Activated naive CD8-positive, alpha-beta T cell treated with anti-CD3 and anti-CD28 coated beads for 36 hours (primary cell): ENCODE measurements around the gene TBXAS1. TPM values are rescaled to one million over a fixed set of nuclear protein-coding genes. Genes with fewer than 3 reads are reported as not detected.

Source experiments
- DNase-seq: peaks from one replicate; pipeline ENCODE4 v3.0.0; 2021
- H3K27ac Mint-ChIP-seq: one replicate; pipeline ENCODE4 v1.8.0; 2022; ENCODE audit warnings: mild to moderate bottlenecking, moderate library complexity, mixed read lengths
- H3K27me3 Mint-ChIP-seq: one replicate; pipeline ENCODE4 v1.8.0; 2022; ENCODE audit warnings: mild to moderate bottlenecking, mixed read lengths
- H3K36me3 Mint-ChIP-seq: one replicate; pipeline ENCODE4 v1.8.0; 2021; ENCODE audit warnings: mild to moderate bottlenecking, mixed read lengths
- H3K4me1 Mint-ChIP-seq: one replicate; pipeline ENCODE4 v1.8.0; 2021; ENCODE audit warnings: mixed read lengths
- H3K4me3 Mint-ChIP-seq: one replicate; pipeline ENCODE4 v1.8.0; 2022; ENCODE audit warnings: mild to moderate bottlenecking, moderate library complexity, mixed read lengths
- H3K9me3 Mint-ChIP-seq: one replicate; pipeline ENCODE4 v1.8.0; 2022; ENCODE audit warnings: mixed read lengths
- total RNA-seq, 2 experiments: library from RNA; stranded (reverse); gene quantifications; one replicate each; pipeline ENCODE4 v1.2.3, GENCODE V29; 2021

TBXAS1 gene
- total RNA-seq, 2 experiments from 2014 or later: 1.5 to 1.8 TPM

GRCh38 chr7:140004672-140005071, 175.6 kb downstream of the TBXAS1 start:
- Mint-ChIP-seq H3K9me3 (no peaks in the 10 kb centered on the region), H3K4me1 (no peaks in the 10 kb centered on the region), H3K27me3 (no peaks in the 10 kb centered on the region), H3K4me3 (no peak overlapping the region), H3K27ac (no peak overlapping the region), H3K36me3 (no peaks in the 10 kb centered on the region)
- no peak for DNase-seq

DNA sequence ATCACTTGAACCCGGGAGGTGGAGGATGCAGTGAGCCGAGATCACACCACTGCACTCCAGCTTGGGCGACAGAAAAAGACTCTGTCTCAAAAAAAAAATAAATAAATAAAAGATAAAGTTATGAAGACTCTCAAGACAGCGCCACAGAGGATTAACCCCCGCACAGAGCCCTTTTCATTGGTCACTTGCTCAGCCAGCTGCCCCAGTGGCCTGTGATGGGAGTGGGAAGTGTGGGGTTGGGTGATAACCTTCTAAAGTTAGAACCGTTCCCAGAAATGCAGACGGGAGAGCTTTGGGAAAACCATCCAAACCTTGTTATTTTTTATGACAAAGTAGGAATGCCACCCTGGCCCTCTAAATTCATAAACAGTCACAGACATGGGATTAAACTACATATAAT, 176.3 kb downstream of the TBXAS1 start:
- no peaks in the 10 kb centered on the region for H3K9me3 Mint-ChIP-seq
- H3K4me1 Mint-ChIP-seq: no peaks in the 10 kb centered on the region
- H3K27me3 Mint-ChIP-seq: no peaks in the 10 kb centered on the region
- no peak for DNase-seq
- no peak overlapping the region for H3K27ac Mint-ChIP-seq
- H3K36me3 Mint-ChIP-seq: no peaks in the 10 kb centered on the region
- H3K4me3 Mint-ChIP-seq: no peak overlapping the region

- H3K9me3 Mint-ChIP-seq: no peaks in the 10 kb centered on the region
Observed at GRCh38 chr7:140005754-140006503, 176.9 kb downstream of the TBXAS1 start.

DNA sequence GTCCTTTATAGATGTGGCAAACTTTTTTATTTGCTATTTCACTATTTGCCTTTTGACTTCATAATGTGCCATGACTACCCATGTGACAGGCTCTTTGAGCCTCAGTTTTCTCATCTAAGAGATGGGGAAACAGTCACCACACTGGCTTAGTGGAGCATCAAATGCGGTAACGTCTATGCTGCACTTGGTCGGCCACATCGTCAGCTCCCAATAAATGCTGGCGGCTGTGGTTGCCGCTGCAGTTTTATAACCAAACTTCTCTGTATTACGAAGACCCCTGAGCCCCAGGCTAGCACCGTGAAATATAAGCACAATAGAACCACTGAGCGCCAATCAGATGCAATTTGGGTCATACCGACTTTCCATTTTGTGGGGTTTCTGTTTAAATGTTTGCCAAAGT, 177.5 kb downstream of the TBXAS1 start:
- Mint-ChIP-seq H3K27ac (no peak overlapping the region), H3K9me3 (no peaks in the 10 kb centered on the region), H3K27me3 (no peaks in the 10 kb centered on the region), H3K4me1 (no peaks in the 10 kb centered on the region), H3K36me3 (no peaks in the 10 kb centered on the region), H3K4me3 (no peak overlapping the region)
- DNase-seq: no peak

More at GRCh38 chr7:140005754-140006503, 176.9 kb downstream of the TBXAS1 start:
- no peaks in the 10 kb centered on the region for H3K36me3 Mint-ChIP-seq
- H3K27ac Mint-ChIP-seq: no peak overlapping the region
- DNase-seq: no peak
- H3K4me1 Mint-ChIP-seq: no peaks in the 10 kb centered on the region
- H3K4me3 Mint-ChIP-seq: no peak overlapping the region
- no peaks in the 10 kb centered on the region for H3K27me3 Mint-ChIP-seq

DNA sequence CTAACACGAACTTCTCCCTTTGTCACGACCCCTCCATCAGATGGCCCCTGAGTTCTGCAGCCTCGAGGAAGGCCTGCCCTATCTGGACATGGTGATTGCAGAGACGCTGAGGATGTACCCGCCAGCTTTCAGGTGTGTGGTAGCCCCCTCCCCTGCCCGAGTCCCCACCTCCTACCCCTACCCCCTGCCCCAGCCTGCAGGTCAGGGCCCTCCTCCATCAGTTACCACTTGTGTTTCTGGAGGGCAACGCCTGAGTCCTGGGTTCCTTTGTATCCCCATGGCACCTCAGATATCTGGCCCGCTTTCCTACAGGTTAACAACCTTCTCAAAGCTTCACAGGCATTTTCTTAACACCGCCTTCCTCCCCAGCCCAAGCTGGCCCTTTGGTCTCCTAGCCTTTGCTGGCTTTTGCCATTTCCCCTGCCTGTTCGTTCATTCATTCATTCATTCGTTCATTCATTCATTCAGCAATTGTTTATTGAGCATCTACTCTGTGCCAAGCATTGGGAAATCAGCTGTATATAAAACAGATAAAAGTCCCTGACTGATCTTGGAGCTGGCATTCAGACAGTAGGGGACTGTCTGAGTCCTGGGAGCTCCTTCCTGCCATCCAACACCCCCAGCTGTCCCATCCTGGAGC, 178.1 kb downstream of the TBXAS1 start:
- Mint-ChIP-seq H3K9me3 (no peaks in the 10 kb centered on the region), H3K36me3 (no peaks in the 10 kb centered on the region), H3K4me1 (no peaks in the 10 kb centered on the region), H3K27me3 (no peaks in the 10 kb centered on the region), H3K4me3 (no peak overlapping the region), H3K27ac (no peak overlapping the region)
- no peak for DNase-seq

DNA sequence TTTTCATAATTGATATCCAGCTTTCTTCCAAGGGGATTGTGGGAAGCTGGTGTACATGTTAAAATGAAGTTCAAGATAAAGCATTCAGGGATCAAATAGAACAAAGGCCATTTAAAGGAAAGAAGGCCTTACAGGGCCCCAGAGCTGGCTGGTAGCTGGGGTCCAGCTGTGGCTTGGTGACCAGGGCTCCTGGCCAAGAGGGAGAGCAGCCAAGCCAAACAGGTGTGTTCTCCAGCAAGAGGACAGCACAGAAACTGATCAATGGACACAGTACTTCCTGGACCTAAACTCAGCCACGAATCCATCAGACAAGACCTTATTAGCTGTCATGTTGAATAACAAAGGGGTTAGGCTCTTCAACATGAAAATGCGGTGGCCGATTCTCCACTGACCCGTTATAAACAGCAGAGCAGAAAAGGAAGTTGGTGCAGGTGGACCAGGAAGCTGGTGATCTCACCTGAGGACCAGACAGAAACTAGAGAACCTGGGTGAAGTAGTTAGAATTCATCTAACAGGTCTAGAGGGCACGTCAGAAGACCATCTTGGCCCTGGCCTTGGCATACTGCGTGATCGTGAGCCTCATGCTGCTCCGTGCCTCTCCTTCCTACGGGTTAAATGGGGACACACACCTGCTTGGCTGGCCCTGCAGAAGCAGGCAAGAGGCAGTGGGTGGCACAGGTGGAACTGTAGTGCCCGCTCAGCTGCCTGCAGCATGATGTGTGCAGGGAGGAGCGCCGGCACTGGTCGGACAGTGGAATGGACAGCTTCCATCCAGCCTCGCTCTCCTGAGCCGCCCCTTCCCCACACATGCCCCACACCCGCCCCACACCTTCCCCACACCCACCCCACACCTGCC, 179.9 kb downstream of the TBXAS1 start:
- H3K36me3 Mint-ChIP-seq: no peaks in the 10 kb centered on the region
- no peak overlapping the region for H3K27ac Mint-ChIP-seq
- H3K9me3 Mint-ChIP-seq: no peaks in the 10 kb centered on the region
- DNase-seq: no peak
- H3K4me1 Mint-ChIP-seq: no peaks in the 10 kb centered on the region
- H3K4me3 Mint-ChIP-seq: no peak overlapping the region
- no peaks in the 10 kb centered on the region for H3K27me3 Mint-ChIP-seq

DNA sequence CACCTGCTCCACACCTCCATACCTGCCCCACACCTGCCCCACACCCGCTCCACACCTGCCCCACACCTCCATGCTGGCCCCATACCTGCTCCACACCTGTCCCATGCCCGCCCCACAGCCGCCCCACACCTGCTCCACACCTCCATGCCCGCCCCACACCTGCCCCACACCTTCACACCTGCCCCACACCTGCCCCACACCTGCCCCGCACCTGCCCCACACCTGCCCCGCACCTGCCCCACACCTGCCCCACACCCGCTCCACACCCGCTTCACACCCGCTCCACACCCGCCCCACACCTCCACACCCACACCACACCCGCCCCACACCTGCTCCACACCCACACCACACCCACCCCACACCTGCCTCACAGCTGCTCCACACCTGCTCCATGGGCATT, 180.7 kb downstream of the TBXAS1 start:
- Mint-ChIP-seq H3K36me3 (no peaks in the 10 kb centered on the region), H3K4me1 (no peaks in the 10 kb centered on the region), H3K9me3 (no peaks in the 10 kb centered on the region), H3K4me3 (no peak overlapping the region), H3K27ac (no peak overlapping the region), H3K27me3 (no peaks in the 10 kb centered on the region)
- DNase-seq: no peak

- no peak for DNase-seq
- no peaks in the 10 kb centered on the region for H3K9me3 Mint-ChIP-seq
- H3K27me3 Mint-ChIP-seq: no peaks in the 10 kb centered on the region
- no peaks in the 10 kb centered on the region for H3K36me3 Mint-ChIP-seq
- H3K4me1 Mint-ChIP-seq: no peaks in the 10 kb centered on the region
- H3K27ac Mint-ChIP-seq: no peak overlapping the region
- H3K4me3 Mint-ChIP-seq: no peak overlapping the region
Observed at GRCh38 chr7:140010194-140010895, 181.3 kb downstream of the TBXAS1 start.

DNA sequence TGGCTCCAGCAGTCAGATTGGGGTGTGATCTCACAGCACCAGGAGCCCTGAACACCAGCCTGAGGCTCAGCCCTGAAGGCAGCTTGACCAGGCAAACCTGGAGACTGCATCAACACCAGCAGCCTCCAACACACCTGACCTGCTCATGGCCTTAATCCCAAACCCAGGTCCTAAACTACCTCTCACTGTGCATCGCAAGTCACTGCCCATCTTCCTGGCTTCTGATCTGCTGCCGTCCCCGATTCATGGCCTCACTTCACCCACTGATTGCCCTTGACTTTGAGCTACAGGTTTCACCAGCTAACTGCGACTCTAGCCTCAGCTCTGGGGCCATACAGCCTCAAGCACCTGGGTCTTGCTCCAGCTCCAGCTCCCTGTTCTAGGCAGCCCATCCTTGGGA, 184.6 kb downstream of the TBXAS1 start:
- Mint-ChIP-seq H3K9me3 (no peaks in the 10 kb centered on the region), H3K4me3 (no peak overlapping the region), H3K27me3 (no peaks in the 10 kb centered on the region), H3K4me1 (no peaks in the 10 kb centered on the region), H3K27ac (no peak overlapping the region), H3K36me3 (no peaks in the 10 kb centered on the region)
- no peak for DNase-seq

- H3K27ac Mint-ChIP-seq: no peak overlapping the region
- no peaks in the 10 kb centered on the region for H3K9me3 Mint-ChIP-seq
- H3K27me3 Mint-ChIP-seq: no peaks in the 10 kb centered on the region
- no peak for DNase-seq
- no peak overlapping the region for H3K4me3 Mint-ChIP-seq
- no peaks in the 10 kb centered on the region for H3K4me1 Mint-ChIP-seq
- H3K36me3 Mint-ChIP-seq: no peaks in the 10 kb centered on the region
Observed at GRCh38 chr7:140014123-140014522, 185.1 kb downstream of the TBXAS1 start.

- DNase-seq: no peak
- no peak overlapping the region for H3K4me3 Mint-ChIP-seq
- H3K4me1 Mint-ChIP-seq: no peaks in the 10 kb centered on the region
- H3K27me3 Mint-ChIP-seq: no peaks in the 10 kb centered on the region
- no peaks in the 10 kb centered on the region for H3K9me3 Mint-ChIP-seq
- no peak overlapping the region for H3K27ac Mint-ChIP-seq
- no peaks in the 10 kb centered on the region for H3K36me3 Mint-ChIP-seq
Observed at GRCh38 chr7:140015471-140015970, 186.5 kb downstream of the TBXAS1 start.

DNA sequence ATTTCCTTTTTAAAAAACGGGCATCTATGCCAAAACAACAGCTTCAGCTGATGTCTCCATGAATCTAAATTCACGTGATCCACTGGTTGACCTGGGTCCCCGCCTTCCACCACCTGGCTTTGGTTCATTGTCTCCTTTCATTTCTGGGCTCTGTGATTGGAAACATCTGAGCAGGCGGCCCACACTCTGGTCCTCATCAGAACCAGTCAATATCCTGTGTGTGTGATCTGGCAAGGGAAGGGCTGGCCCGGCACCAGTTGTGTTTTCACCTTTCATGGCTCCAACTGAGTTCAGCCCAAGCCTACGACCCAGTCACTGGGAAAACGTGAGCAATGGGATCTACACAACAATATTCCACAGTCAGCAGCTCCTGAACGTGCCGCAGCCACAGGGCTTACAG, 187.5 kb downstream of the TBXAS1 start:
- Mint-ChIP-seq H3K4me1 (no peaks in the 10 kb centered on the region), H3K27me3 (no peaks in the 10 kb centered on the region), H3K9me3 (no peaks in the 10 kb centered on the region), H3K36me3 (no peaks in the 10 kb centered on the region), H3K4me3 (no peak overlapping the region), H3K27ac (no peak overlapping the region)
- no peak for DNase-seq

DNA sequence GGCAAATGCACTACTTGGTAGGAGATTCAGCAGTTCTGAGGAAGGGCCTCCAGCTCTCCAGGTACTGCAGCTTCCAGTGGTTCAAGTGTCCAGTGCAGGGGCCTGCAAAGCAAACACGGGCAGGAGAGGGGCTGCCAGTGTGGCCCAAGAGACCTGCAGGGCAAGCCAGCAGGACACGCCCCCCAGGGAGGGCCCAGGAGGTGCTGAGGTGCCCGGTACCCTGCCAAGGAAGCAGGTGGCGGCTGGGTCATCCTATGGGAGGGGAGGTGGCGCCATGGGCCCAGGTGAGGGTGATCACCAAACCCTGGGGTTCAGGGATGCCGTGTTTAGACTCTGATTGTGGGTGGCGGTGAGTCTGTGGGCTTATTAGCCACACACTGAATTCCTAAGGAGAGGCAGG, 188.0 kb downstream of the TBXAS1 start:
- Mint-ChIP-seq H3K27ac (no peak overlapping the region), H3K4me3 (no peak overlapping the region), H3K4me1 (no peaks in the 10 kb centered on the region), H3K36me3 (no peaks in the 10 kb centered on the region), H3K27me3 (no peaks in the 10 kb centered on the region), H3K9me3 (no peaks in the 10 kb centered on the region)
- DNase-seq: no peak

DNA sequence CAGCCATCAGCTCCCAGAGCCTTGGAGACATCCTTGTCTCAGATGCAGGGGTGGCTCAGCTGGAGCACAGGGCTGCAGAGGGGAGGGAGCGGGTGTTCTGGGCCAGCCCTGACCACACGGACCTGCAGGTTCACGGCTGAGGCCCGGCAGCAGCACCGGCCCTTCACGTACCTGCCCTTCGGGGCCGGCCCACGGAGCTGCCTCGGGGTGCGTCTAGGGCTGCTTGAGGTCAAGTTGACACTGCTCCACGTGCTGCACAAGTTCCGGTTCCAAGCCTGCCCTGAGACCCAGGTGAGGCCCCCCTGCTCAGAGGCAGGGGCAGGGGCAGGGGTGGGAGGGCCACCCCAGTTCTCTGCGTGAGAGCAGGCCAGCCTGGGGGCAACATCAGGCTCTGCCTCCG, 188.5 kb downstream of the TBXAS1 start:
- H3K9me3 Mint-ChIP-seq: no peaks in the 10 kb centered on the region
- no peaks in the 10 kb centered on the region for H3K36me3 Mint-ChIP-seq
- H3K27me3 Mint-ChIP-seq: no peaks in the 10 kb centered on the region
- no peak overlapping the region for H3K4me3 Mint-ChIP-seq
- no peak for DNase-seq
- no peak overlapping the region for H3K27ac Mint-ChIP-seq
- H3K4me1 Mint-ChIP-seq: no peaks in the 10 kb centered on the region
